Osteocyte (in vitro differentiated cells): ENCODE measurements around the gene BMAL1. TPM values are rescaled to one million over a fixed set of nuclear protein-coding genes. Genes with fewer than 3 reads are reported as not detected.

Experiments used
- total RNA-seq: library from RNA; stranded (reverse); gene quantifications from 2 replicates; pipeline ENCODE4 v1.2.1, GENCODE V29; 2021

The BMAL1 gene
- total RNA-seq, 1 donor from 2014 or later = 25.3 TPM

Other genes starting within 250 kb of the BMAL1 start
- 29.1 and 29.4 TPM in 2 replicates for gene BTBD10, start 185.4 kb downstream of the BMAL1 start, total RNA-seq
- gene PTH, start 218.2 kb downstream of the BMAL1 start, total RNA-seq = not detected in 2 replicates